GM19099 (cell line): ENCODE measurements around the gene SYNE2.

ENCODE experiments used
- POLR2A ChIP-seq: IDR thresholded peaks from 3 replicates; pipeline ENCODE4 v1.6.1; 2011; ENCODE audit warnings: low read depth; ENCODE audit not compliant: insufficient read length; ENCODE audit errors: extremely low read depth

SYNE2 gene

DNA sequence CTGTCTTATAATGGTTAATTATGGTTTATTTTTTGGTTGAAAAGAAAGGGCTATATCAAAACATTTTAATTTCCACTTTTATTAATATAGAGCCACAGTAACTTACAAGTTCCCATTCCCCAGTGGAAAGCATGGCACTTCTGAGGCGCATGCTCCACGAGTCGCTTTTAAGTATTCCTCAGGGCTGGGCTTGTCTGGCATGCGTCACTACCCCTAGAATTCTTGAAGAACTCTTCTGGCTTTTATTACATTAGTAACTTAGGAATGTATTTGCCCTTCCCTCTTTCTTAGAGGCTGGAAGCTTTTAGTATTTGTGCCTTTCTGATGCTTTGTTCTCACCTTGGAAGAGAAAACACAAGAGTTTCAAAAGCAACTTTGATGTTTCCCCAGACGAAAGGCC, 360.3 kb downstream of the SYNE2 start:
- TF ChIP-seq POLR2A, result no peak

DNA sequence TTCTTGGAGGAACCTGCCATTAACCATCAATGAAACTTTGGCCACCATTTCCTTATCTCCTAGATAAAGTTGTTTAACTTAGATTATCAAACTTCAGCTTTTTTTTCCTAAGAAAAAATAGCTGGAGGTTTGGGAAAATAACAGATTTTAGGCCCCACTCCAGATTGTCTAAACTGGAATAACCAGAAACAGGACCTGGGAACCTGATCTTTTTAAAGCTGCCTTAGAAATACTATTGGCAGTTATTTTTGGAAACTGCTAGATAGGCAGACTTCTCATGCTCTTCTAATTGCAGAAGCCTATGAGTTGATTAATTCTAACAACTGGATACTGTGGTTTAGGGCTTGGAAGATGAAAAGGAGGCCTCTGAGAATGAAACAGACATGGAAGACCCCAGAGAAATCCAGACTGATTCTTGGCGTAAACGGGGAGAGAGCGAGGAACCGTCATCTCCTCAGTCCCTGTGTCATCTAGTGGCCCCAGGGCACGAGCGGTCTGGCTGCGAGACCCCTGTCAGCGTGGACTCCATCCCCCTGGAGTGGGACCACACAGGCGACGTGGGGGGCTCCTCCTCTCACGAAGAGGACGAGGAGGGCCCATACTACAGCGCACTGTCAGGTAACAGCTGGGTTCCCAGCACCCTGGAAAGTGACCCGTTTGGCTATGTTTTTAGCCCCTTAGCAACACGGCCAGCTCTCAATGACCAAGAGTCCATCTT, 361.2 kb downstream of the SYNE2 start:
- TF ChIP-seq POLR2A, result no peak

- no peak for TF ChIP-seq POLR2A
Measured at GRCh38 chr14:64215274-64215673, 362.5 kb downstream of the SYNE2 start.

GRCh38 chr14:64215978-64216377, 363.2 kb downstream of the SYNE2 start:
- TF ChIP-seq POLR2A, result no peak

DNA sequence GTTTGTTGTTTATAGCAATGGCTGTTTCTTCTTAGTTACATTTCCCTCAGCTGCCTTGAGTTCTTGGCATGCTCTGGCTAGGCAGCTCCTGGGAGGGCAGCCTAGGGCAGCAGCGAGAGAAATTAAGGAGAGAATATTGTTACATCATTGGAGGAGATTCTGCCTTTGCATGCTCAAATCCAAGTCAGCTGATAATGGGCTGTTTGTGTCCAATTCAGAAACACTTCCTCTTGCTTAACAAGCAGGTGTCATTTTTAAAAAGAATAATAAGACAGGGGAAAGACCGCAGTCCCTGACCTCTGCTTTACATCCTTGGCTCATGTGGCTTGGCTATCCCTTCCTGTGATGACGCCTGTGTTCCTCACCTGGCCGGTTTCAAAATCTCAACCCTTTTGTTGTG, 364.5 kb downstream of the SYNE2 start:
- no peak for TF ChIP-seq POLR2A

DNA sequence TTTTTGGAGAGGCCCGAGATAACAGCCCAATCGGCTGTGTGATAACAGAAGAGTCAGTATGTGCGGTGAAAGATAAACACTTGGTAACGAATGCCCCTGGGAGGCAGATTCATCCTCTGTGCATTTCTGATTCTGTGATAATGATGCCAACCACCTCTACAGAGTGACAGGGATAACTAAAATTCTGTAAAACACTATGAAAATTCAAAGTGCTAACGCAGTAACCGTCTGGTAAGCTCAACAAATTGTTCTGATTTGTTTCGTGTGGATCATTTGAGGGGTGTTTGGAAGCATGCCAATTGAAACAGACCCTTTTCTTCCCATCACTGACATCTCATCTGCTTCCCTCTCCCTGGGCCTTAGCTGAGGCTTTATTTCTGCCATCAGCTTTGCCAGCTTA, 365.0 kb downstream of the SYNE2 start:
- no peak for TF ChIP-seq POLR2A

GRCh38 chr14:64218344-64219240, 365.8 kb downstream of the SYNE2 start:
- no peak for TF ChIP-seq POLR2A

DNA sequence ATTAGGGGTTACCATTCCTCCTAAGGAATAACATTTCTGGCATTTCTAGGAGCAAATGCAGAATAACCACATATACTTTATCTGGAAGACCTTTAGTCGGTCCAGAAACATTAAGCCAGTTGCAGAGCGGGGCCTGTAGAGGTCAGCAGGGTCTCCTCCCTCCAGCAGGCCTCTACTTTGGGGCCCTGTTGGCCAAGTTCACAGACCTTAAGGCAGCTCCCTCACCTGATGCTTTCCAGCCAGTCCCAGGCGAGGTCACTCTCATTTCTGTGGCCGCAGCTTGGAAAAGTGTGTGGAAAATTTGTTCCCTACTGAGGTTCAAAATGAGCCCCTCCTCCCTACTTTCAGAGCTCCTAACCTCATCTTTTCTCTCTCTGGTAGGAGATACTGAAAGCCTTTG, 367.3 kb downstream of the SYNE2 start:
- no peak for TF ChIP-seq POLR2A

- TF ChIP-seq POLR2A, result no peak
Measured at GRCh38 chr14:64220466-64220865, 367.7 kb downstream of the SYNE2 start.

GRCh38 chr14:64221391-64222003, 368.7 kb downstream of the SYNE2 start:
- TF ChIP-seq POLR2A, result no peak

DNA sequence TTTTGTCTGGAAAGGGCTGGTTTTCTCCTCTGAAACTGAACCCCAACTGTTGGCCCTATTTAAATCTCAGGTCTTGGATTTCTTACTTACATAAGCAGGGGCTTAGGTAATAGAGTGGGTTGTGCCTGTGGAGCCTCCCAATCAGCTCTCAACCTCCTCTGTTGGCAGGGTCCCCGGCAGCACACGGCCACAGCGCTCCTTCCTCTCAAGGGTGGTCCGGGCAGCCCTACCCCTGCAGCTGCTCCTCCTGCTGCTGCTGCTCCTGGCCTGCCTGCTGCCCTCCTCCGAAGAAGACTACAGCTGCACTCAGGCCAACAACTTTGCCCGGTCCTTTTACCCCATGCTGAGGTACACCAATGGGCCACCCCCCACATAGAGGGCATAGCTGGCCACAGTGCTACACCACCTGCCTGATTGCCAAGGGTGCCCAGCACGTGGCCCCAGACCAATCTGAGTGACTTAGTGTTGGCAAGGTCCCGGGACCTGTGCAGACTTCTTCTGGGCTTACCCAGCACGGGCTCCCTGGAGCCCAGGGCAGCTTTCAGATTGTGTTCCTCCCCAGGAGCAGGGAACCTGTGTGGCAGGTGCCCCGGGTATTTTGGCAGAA, 372.4 kb downstream of the SYNE2 start:
- no peak for TF ChIP-seq POLR2A

GRCh38 chr14:64227856-64228255, 375.1 kb downstream of the SYNE2 start:
- no peak for TF ChIP-seq POLR2A

DNA sequence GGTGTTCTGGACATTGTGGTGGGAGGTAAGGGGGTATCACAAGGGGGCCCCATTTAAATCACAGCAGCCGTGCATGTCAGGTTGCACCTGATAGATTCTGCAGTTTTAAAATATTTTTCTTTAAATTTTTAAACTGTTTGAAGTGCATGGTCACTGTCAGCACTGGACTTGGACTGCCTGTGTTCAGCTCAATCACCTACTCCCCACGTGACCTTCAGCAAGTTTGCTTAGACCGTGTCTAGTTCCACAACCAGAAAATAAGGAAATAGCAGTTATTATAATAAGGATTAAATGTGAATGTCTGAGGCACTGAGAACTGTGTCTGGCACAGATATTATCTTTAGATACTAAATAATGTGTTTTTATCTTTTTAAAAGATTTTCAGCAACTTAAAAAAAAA, 376.7 kb downstream of the SYNE2 start:
- no peak for TF ChIP-seq POLR2A

- TF ChIP-seq POLR2A, result no peak
Measured at GRCh38 chr14:64232095-64232838, 379.5 kb downstream of the SYNE2 start.

DNA sequence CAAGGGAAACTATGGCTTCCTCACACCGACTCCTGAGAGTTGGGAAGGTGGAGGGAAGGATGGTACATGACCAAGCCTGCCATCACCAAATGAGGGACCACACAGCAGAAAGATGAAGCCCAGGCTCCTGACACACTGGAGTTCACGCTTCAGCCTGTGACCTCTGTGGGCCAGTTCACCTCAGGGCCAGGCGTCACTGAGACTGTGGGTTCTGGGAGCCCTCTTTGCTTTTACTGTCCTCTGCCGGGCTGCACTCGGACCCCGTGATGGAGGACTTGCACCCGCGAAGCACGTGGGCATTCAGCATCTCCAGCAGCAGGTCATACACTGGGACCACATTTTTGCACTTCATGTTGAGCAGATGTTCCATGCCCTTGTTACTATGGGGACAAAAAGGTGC, 380.1 kb downstream of the SYNE2 start:
- TF ChIP-seq POLR2A, result no peak
